PC-3 (cell line): Measurements from ENCODE around the gene ARL16. TPM values are rescaled to one million over a fixed set of nuclear protein-coding genes. Genes with fewer than 3 reads are reported as not detected.

Experiments
- ATAC-seq: fragments of 200-7000 bp; cut with Tn5 transposase; 2 replicates; pipeline ENCODE4 v1.9.1; 2020; ENCODE audit warnings: mild to moderate bottlenecking, moderate library complexity
- Bru-seq: library from RNA; stranded (reverse); fragments of 400-500 nt; gene quantifications from one replicate; lab custom pipeline; 2021; lab: Mats Ljungman, UMichigan
- BruChase-seq, 2 experiments: library from RNA; stranded (reverse); fragments of 400-500 nt; gene quantifications; one replicate each; lab custom pipeline; 2021; lab: Mats Ljungman, UMichigan
- BruUV-seq: library from RNA; stranded (reverse); fragments of 400-500 nt; replicated peaks from 2 replicates; lab custom pipeline; 2021; lab: Mats Ljungman, UMichigan
- CTCF ChIA-PET: fragments of 300-600 bp; sonication (Branson Sonifier 250); formaldehyde crosslinking; loops from one replicate; lab custom pipeline; 2022; ENCODE audit warnings: antibody characterized with exemption; lab: Charles Lee
- POLR2A ChIA-PET: fragments of 300-600 bp; sonication (Branson Sonifier 250); formaldehyde crosslinking; loops from one replicate; lab custom pipeline; 2022; ENCODE audit warnings: antibody characterized with exemption; ENCODE audit not compliant: unreplicated experiment; lab: Charles Lee
- DNase-seq: peaks from one replicate; pipeline ENCODE4 v3.0.0-alpha.2; 2015
- H2AFZ ChIP-seq: fragments of 300-600 bp; sonication (generic); 2 replicates; pipeline ENCODE4 v1.6.0; 2016; ENCODE audit warnings: antibody characterized with exemption, low read length
- H3F3A ChIP-seq: fragments of 300-600 bp; sonication (generic); one replicate; pipeline ENCODE4 v1.6.0; 2017; ENCODE audit warnings: antibody characterized with exemption, low read length, control low read depth, mild to moderate bottlenecking; ENCODE audit not compliant: unreplicated experiment
- H3K27ac ChIP-seq: fragments of 300-600 bp; sonication (generic); 2 replicates; pipeline ENCODE4 v1.5.1; 2016; ENCODE audit warnings: mild to moderate bottlenecking, low read length
- H3K27me3 ChIP-seq: fragments of 300-600 bp; sonication (generic); 2 replicates; pipeline ENCODE4 v1.6.1; 2016; ENCODE audit warnings: low read length, mixed read lengths
- H3K36me3 ChIP-seq: fragments of 300-600 bp; sonication (generic); 2 replicates; pipeline ENCODE4 v1.6.1; 2016; ENCODE audit warnings: low read depth, mixed run types, low read length, mixed read lengths
- H3K4me1 ChIP-seq: fragments of 300-600 bp; sonication (generic); 2 replicates; pipeline ENCODE4 v1.5.1; 2016; ENCODE audit warnings: low read length; ENCODE audit not compliant: insufficient read depth
- H3K4me2 ChIP-seq: fragments of 300-600 bp; sonication (generic); 2 replicates; pipeline ENCODE4 v1.6.0; 2016; ENCODE audit warnings: low read length
- H3K4me3 ChIP-seq: fragments of 300-600 bp; sonication (generic); 2 replicates; pipeline ENCODE4 v1.5.1; 2016; ENCODE audit warnings: mild to moderate bottlenecking, low read length, mixed read lengths
- H3K79me2 ChIP-seq: fragments of 300-600 bp; sonication (generic); 2 replicates; pipeline ENCODE4 v1.6.1; 2017; ENCODE audit warnings: low read length, mixed read lengths
- H3K9ac ChIP-seq: fragments of 300-600 bp; sonication (generic); 2 replicates; pipeline ENCODE4 v1.6.0; 2016; ENCODE audit warnings: mild to moderate bottlenecking, low read length
- H3K9me2 ChIP-seq: fragments of 300-600 bp; sonication (generic); replicated peaks from 2 replicates; pipeline ENCODE4 v1.6.1; 2016; ENCODE audit warnings: mixed run types, low read length, mixed read lengths
- H3K9me3 ChIP-seq: fragments of 300-600 bp; sonication (generic); 2 replicates; pipeline ENCODE4 v1.6.1; 2016; ENCODE audit warnings: low read length, mixed read lengths
- H4K20me1 ChIP-seq: fragments of 300-600 bp; sonication (generic); 2 replicates; pipeline ENCODE4 v1.6.1; 2016; ENCODE audit warnings: low read length, mixed read lengths
- CTCF ChIP-seq: fragments of 300-600 bp; sonication (generic); conservative IDR thresholded peaks from 2 replicates; pipeline ENCODE4 v1.5.1; 2017; ENCODE audit warnings: antibody characterized with exemption, low read depth, mild to moderate bottlenecking, low read length
- EZH2 ChIP-seq: fragments of 300-600 bp; sonication (generic); IDR thresholded peaks from one replicate; pipeline ENCODE4 v1.6.1; 2017; ENCODE audit warnings: antibody characterized with exemption, mild to moderate bottlenecking, low read length; ENCODE audit not compliant: unreplicated experiment
- EZH2phosphoT487 ChIP-seq: fragments of 300-600 bp; sonication (generic); IDR thresholded peaks from 2 replicates; pipeline ENCODE4 v1.6.1; 2018; ENCODE audit warnings: mild to moderate bottlenecking, antibody characterized with exemption, low read length, borderline replicate concordance
- intact Hi-C: fragments of 100-400 bp; cut with micrococcal nuclease; formaldehyde crosslinking; loops from 2 replicates; pipeline ENCODE4 v1.9.0; 2023
- long read RNA-seq: library from polyadenylated mRNA; unstranded; transcript quantifications from one replicate; pipeline ENCODE4 v2.0.0, GENCODE V29; 2021; ENCODE audit not compliant: unreplicated experiment
- total RNA-seq: library from RNA; depleted of rRNA; stranded (reverse); fragments of >200 nt; gene quantifications from 2 replicates; pipeline ENCODE4 v1.2.3, GENCODE V29; 2014; rRNA removed

Gene ARL16
- total RNA-seq (52.6 and 68.8 TPM in 2 replicates), Bru-seq, nascent RNA (percentile 92 among the genes with signal in this experiment), BruChase-seq, experiment 1, labeled RNA remaining after a 6-hour chase (percentile 94 among the genes with signal in this experiment), BruChase-seq, experiment 2, labeled RNA remaining after a 2-hour chase (percentile 93 among the genes with signal in this experiment)
- long read RNA-seq, transcript ARL16-201 (5 exons, 1,227 nt): major isoform, 36 of 79 reads
- long read RNA-seq, transcript ARL16-204 (5 exons, 1,526 nt): minor isoform, 8 of 79 reads
- long read RNA-seq, partial matches to known transcripts: 2 of 79 reads
- long read RNA-seq, other reads (novel, unspliced or antisense): 24 of 79 reads

- Histone ChIP-seq H2AFZ (peak within 1 kb of the TSS; percentile 83), H3K4me2 (peak within 1 kb of the TSS; percentile 96), H3K36me3 (peaks cover 30% of the 10 kb centered on the region), H3K79me2 (peaks cover 78% of the 10 kb centered on the region), H3K9me3 (no peaks in the 10 kb centered on the region), H4K20me1 (peaks cover 41% of the 10 kb centered on the region), H3K9me2 (no peaks in the 10 kb centered on the region), H3K4me3 (peak within 1 kb of the TSS; percentile 87), H3K9ac (peak within 1 kb of the TSS; percentile 95), H3K4me1 (peaks cover 24% of the 10 kb centered on the region), H3K27me3 (no peaks in the 10 kb centered on the region), H3F3A (peaks cover 5% of the 10 kb centered on the region), H3K27ac (peak within 1 kb of the TSS; percentile 94)
- ChIA-PET POLR2A (interaction anchor here (0.8 kb wide), 1 partner anchor 17 kb away, joined by 3 read pairs; no protein-coding TSS in a partner anchor), CTCF (interaction anchor here (0.8 kb wide), 1 partner anchor 18 kb away, joined by 3 read pairs; no protein-coding TSS in a partner anchor)
- DNase-seq (peak; percentile 99), ATAC-seq (peak; percentile 87)
- intact Hi-C loops: no loop called here
- BruUV-seq: no TSS peak
- TF ChIP-seq CTCF (no peak), EZH2phosphoT487 (no peak), EZH2 (no peak)
Measured at GRCh38 chr17:81683584-81684441, at the start of gene ARL16, which contains the start of gene HGS. Gene ARL16, minus strand, starts transcription at chr17:81683797. Its CDS starts 44 bp downstream, at chr17:81683753. Gene HGS, plus strand, starts transcription at chr17:81684011. Its CDS starts 56 bp downstream, at chr17:81684067.

- POLR2A ChIA-PET: no interaction called here
- intact Hi-C loops: no loop called here
- no peak overlapping the region for H3K4me3 ChIP-seq
Measured at GRCh38 chr17:81727324-81728031, 43.9 kb upstream of the ARL16 start.

More at GRCh38 chr17:81727324-81728031, 43.9 kb upstream of the ARL16 start:
- H3K27ac ChIP-seq: 0 out of 2 replicates have a peak overlapping the region, but pooled peaks have one; percentile 4
- DNase-seq (peak; percentile 44), ATAC-seq (peak; percentile 23)
- CTCF ChIA-PET: no interaction called here
- no peaks in the 10 kb centered on the region for H3K79me2 ChIP-seq
- no peaks in the 10 kb centered on the region for H3K9me3 ChIP-seq
- H3K9me2 ChIP-seq: no peaks in the 10 kb centered on the region
- H3F3A ChIP-seq: peaks cover 3% of the 10 kb centered on the region
- peaks cover 23% of the 10 kb centered on the region for H3K4me1 ChIP-seq
- peak overlapping the region; percentile 49; the same call in 1 of the 2 replicates for H2AFZ ChIP-seq
- H3K4me2 ChIP-seq: peak overlapping the region; percentile 11; the same call in 1 of the 2 replicates
- TSS peak; percentile 38 for BruUV-seq
- TF ChIP-seq EZH2 (no peak), CTCF (no peak), EZH2phosphoT487 (no peak)
- no peaks in the 10 kb centered on the region for H3K27me3 ChIP-seq
- no peaks in the 10 kb centered on the region for H3K36me3 ChIP-seq
- no peaks in the 10 kb centered on the region for H4K20me1 ChIP-seq
- no peak overlapping the region for H3K9ac ChIP-seq
